Neural progenitor cell (in vitro differentiated cells): ENCODE results near the gene EMP1.

ENCODE experiments used
- EZH2 ChIP-seq: fragments of 200-600 bp; sonication (generic); IDR thresholded peaks from 2 replicates; pipeline ENCODE4 v1.6.1; 2017; ENCODE audit warnings: antibody characterized with exemption, mild to moderate bottlenecking, moderate library complexity
- EZH2phosphoT487 ChIP-seq: fragments of 200-600 bp; sonication (generic); IDR thresholded peaks from 2 replicates; pipeline ENCODE4 v1.6.1; 2017; ENCODE audit warnings: antibody characterized with exemption
- TF ChIP-seq, protein P1 (sequence below): fragments of 200-600 bp; sonication (generic); IDR thresholded peaks from 2 replicates; pipeline ENCODE4 v1.5.1; 2017; ENCODE audit warnings: antibody characterized with exemption, mild to moderate bottlenecking

DNA sequence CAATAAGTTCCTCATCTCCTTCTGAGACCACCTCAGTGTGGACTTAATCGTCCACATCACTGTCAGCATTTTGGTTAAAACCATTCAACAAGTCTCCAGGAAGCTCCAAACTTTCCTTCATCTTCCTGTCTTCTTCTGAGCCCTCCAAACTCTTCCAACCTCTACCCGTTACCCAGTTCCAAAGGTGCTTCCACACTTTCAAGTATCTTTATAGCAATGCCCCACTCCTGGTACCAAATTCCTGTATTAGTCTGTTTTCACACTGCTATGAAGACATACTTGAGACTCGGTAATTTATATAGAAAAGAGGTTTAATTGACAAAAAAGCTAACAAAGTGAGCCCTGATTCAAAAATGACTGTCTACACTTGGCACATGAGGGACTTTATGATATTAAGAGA, 22.8 kb downstream of the EMP1 start:
- TF ChIP-seq, protein P1, sequence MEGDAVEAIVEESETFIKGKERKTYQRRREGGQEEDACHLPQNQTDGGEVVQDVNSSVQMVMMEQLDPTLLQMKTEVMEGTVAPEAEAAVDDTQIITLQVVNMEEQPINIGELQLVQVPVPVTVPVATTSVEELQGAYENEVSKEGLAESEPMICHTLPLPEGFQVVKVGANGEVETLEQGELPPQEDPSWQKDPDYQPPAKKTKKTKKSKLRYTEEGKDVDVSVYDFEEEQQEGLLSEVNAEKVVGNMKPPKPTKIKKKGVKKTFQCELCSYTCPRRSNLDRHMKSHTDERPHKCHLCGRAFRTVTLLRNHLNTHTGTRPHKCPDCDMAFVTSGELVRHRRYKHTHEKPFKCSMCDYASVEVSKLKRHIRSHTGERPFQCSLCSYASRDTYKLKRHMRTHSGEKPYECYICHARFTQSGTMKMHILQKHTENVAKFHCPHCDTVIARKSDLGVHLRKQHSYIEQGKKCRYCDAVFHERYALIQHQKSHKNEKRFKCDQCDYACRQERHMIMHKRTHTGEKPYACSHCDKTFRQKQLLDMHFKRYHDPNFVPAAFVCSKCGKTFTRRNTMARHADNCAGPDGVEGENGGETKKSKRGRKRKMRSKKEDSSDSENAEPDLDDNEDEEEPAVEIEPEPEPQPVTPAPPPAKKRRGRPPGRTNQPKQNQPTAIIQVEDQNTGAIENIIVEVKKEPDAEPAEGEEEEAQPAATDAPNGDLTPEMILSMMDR = no peak
- TF ChIP-seq EZH2 = no peak
- no peak for TF ChIP-seq EZH2phosphoT487
